ENCODE measurements around the gene PTPRD.

Gene PTPRD

DNA sequence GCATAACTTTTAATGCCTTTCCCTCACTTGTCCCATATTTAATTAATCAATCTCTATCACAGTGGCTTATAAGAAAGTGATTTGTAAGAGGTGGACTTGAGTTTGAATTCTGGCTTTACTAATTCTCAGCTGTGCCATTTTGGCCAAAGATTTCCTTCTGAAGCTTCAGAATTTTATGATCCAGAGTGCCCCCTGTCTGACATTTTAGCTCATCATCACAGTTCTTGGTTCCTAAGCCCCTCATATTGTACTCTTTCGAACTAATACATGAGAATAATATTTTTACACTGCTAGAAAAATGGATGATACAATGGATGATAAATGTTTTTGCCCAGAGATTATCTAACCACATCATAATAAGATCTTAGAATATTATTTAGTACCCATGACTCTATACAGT lies 1014.1 kb downstream of the PTPRD start:
- Histone ChIP-seq H3K4me1 (ENCODE audit: control insufficient read depth in 1 of 2, insufficient read depth in 2 of 2, low read length in 2 of 2) (no peaks in the 10 kb centered on the region), H3K4me3 (ENCODE audit: low read depth in 1 of 2, low read length in 2 of 2) (no peak overlapping the region), H3K9ac (ENCODE audit: low read depth in 1 of 2, low read length in 2 of 2) (no peak overlapping the region), H3K27ac (ENCODE audit: low read depth, low read length) (no peak overlapping the region), H3K27me3 (ENCODE audit: control insufficient read depth in 1 of 2, insufficient read depth in 2 of 2, low read length in 2 of 2) (no peaks in the 10 kb centered on the region), H3K9me3 (ENCODE audit: control insufficient read depth in 1 of 2, low read length in 2 of 2) (no peaks in the 10 kb centered on the region), H3K36me3 (ENCODE audit: control insufficient read depth in 1 of 2, insufficient read depth in 2 of 2, low read length in 2 of 2) (no peaks in the 10 kb centered on the region)

DNA sequence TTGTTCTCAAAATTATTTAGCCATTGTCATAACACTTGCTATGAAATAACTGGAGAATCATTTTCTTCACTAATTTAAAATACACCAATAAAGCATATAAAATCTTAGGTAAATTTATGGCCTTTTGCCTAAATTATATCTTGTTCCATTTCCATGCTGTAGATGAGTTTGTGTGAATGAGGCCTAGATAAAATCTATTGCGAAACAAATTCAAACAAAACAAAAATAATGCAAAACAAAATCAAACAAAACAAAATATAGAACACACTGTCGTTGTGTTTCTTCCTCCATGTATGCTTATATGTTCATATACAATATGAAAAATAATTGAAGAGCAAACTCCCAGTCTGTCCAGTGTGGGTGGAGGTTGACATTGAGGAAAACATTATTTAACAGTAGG lies 1020.7 kb downstream of the PTPRD start:
- Histone ChIP-seq H3K9me3 (ENCODE audit: control insufficient read depth in 1 of 2, low read length in 2 of 2) (no peaks in the 10 kb centered on the region), H3K36me3 (ENCODE audit: control insufficient read depth in 1 of 2, insufficient read depth in 2 of 2, low read length in 2 of 2) (no peaks in the 10 kb centered on the region), H3K9ac (ENCODE audit: low read depth in 1 of 2, low read length in 2 of 2) (no peak overlapping the region), H3K27me3 (ENCODE audit: control insufficient read depth in 1 of 2, insufficient read depth in 2 of 2, low read length in 2 of 2) (no peaks in the 10 kb centered on the region), H3K4me3 (ENCODE audit: low read depth in 1 of 2, low read length in 2 of 2) (no peak overlapping the region), H3K4me1 (ENCODE audit: control insufficient read depth in 1 of 2, insufficient read depth in 2 of 2, low read length in 2 of 2) (no peaks in the 10 kb centered on the region), H3K27ac (ENCODE audit: low read depth, low read length) (no peak overlapping the region)

DNA sequence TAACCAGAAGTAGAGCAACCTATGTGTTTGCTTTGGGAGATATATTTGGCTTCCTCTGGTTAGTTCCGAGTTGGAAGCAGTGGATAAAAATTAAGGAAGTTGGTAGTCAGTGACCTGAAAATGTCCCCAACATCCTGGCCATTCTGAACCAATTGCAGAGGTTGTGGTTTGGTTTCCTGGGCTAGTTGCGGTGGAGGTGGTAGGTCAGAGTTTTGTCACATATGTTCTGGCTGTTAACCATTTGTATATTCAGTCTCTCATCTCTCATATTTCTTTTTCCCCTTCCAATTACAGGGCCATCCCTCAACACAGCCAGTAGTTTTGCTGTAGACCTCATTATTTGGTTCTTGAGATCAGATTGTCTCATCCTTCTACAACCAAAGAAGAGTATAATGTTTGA lies 1026.9 kb downstream of the PTPRD start:
- H3K4me1 ChIP-seq (ENCODE audit: control insufficient read depth in 1 of 2, insufficient read depth in 2 of 2, low read length in 2 of 2), result no peaks in the 10 kb centered on the region
- no peaks in the 10 kb centered on the region for H3K36me3 ChIP-seq (ENCODE audit: control insufficient read depth in 1 of 2, insufficient read depth in 2 of 2, low read length in 2 of 2)
- no peaks in the 10 kb centered on the region for H3K27me3 ChIP-seq (ENCODE audit: control insufficient read depth in 1 of 2, insufficient read depth in 2 of 2, low read length in 2 of 2)
- no peak overlapping the region for H3K9ac ChIP-seq (ENCODE audit: low read depth in 1 of 2, low read length in 2 of 2)
- H3K4me3 ChIP-seq (ENCODE audit: low read depth in 1 of 2, low read length in 2 of 2), result no peak overlapping the region
- H3K27ac ChIP-seq (ENCODE audit: low read depth, low read length), result no peak overlapping the region
- H3K9me3 ChIP-seq (ENCODE audit: control insufficient read depth in 1 of 2, low read length in 2 of 2), result no peaks in the 10 kb centered on the region

DNA sequence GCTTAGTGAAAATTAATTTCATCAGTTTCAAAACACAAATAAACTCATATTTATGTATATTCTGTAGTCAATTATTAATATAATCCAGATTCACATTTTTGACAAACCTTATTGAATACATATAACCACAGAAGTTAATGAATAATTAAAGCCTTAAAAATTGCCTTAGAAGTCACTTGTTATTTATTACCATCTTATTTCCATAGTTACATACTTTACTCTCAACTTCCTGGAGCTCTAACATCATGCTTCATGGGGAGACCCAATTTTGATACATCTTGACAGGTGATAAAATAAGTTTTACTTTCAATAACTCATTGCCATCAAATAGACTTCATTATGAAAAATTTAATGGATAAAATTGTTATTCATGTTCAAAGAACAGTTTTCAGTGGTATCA lies 1038.7 kb downstream of the PTPRD start:
- Histone ChIP-seq H3K4me1 (ENCODE audit: control insufficient read depth in 1 of 2, insufficient read depth in 2 of 2, low read length in 2 of 2) (no peaks in the 10 kb centered on the region), H3K9me3 (ENCODE audit: control insufficient read depth in 1 of 2, low read length in 2 of 2) (no peaks in the 10 kb centered on the region), H3K9ac (ENCODE audit: low read depth in 1 of 2, low read length in 2 of 2) (no peak overlapping the region), H3K27me3 (ENCODE audit: control insufficient read depth in 1 of 2, insufficient read depth in 2 of 2, low read length in 2 of 2) (no peaks in the 10 kb centered on the region), H3K36me3 (ENCODE audit: control insufficient read depth in 1 of 2, insufficient read depth in 2 of 2, low read length in 2 of 2) (no peaks in the 10 kb centered on the region), H3K4me3 (ENCODE audit: low read depth in 1 of 2, low read length in 2 of 2) (no peak overlapping the region), H3K27ac (ENCODE audit: low read depth, low read length) (no peak overlapping the region)

DNA sequence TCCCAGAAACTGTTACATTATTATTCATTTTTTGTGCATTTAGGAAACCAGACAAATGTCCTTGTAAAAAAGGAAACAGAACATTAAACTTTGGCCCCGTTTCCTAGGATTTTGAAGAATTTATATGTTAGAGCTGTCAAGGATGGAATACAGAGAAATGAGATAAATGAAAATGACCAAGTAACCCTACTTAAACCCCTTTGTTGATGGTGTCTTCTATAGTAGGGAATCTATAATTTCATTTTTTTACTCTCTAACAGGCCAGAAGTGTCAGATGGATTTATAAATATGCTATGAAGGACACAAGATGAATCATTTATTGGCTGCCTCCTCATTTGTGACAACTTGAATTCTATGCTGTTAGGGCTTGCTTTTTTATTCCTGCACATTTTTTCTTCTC lies 1047.1 kb downstream of the PTPRD start:
- no peaks in the 10 kb centered on the region for H3K9me3 ChIP-seq (ENCODE audit: control insufficient read depth in 1 of 2, low read length in 2 of 2)
- H3K4me1 ChIP-seq (ENCODE audit: control insufficient read depth in 1 of 2, insufficient read depth in 2 of 2, low read length in 2 of 2), result no peaks in the 10 kb centered on the region
- no peaks in the 10 kb centered on the region for H3K27me3 ChIP-seq (ENCODE audit: control insufficient read depth in 1 of 2, insufficient read depth in 2 of 2, low read length in 2 of 2)
- no peak overlapping the region for H3K27ac ChIP-seq (ENCODE audit: low read depth, low read length)
- no peaks in the 10 kb centered on the region for H3K36me3 ChIP-seq (ENCODE audit: control insufficient read depth in 1 of 2, insufficient read depth in 2 of 2, low read length in 2 of 2)
- H3K4me3 ChIP-seq (ENCODE audit: low read depth in 1 of 2, low read length in 2 of 2), result no peak overlapping the region
- no peak overlapping the region for H3K9ac ChIP-seq (ENCODE audit: low read depth in 1 of 2, low read length in 2 of 2)

DNA sequence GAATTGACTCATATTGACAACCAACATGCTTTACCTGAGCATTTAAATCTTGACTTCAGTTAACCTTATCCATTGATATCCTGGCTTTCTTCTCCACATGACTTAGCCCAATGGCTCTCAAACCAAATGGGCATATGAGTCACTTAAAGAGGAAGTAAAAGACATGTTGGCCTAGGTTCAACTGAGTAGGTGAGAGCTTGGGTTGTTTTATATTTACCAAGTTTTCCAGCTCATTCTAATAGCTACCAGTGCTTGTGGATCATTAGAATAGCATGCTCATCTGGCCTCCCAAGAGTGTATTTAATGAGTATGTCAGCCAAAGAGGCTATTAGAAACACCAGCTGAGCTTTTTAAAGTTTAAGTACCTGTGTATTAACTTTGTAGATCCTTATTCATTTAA lies 1049.0 kb downstream of the PTPRD start:
- Histone ChIP-seq H3K4me1 (ENCODE audit: control insufficient read depth in 1 of 2, insufficient read depth in 2 of 2, low read length in 2 of 2) (no peaks in the 10 kb centered on the region), H3K36me3 (ENCODE audit: control insufficient read depth in 1 of 2, insufficient read depth in 2 of 2, low read length in 2 of 2) (no peaks in the 10 kb centered on the region), H3K27ac (ENCODE audit: low read depth, low read length) (no peak overlapping the region), H3K27me3 (ENCODE audit: control insufficient read depth in 1 of 2, insufficient read depth in 2 of 2, low read length in 2 of 2) (no peaks in the 10 kb centered on the region), H3K9me3 (ENCODE audit: control insufficient read depth in 1 of 2, low read length in 2 of 2) (no peaks in the 10 kb centered on the region), H3K9ac (ENCODE audit: low read depth in 1 of 2, low read length in 2 of 2) (no peak overlapping the region), H3K4me3 (ENCODE audit: low read depth in 1 of 2, low read length in 2 of 2) (no peak overlapping the region)

DNA sequence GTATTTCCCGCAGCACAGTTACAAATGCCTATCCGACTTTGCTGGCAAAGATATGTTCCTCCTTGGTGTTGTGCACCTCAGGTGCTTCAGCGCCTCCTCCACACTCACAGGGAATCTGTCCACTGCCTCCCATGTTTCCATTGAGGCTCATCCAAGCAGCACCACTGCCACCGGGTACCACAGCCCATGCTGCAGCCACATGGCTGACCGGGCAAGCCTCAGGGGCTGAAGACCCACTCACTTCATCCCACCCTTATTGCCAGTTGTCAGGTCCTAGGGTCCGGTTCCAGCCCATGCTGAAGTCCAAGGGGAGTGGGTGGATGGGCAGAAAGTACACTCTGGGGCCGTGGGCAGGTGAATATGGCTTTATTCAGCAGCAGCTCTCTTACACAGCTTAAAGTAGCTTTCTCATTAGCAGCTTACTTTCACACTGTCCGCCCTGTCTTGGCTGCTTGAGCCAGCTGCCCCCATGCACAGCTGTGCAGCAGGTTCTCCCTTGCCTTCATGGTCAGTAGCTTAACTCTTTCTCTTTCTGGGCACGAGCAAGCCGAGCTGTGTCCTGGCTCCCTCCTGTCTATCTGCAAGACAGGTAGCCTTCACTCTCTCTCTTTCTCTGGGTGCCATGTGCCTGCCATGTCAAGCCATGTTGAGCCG lies 1052.3 kb downstream of the PTPRD start:
- Histone ChIP-seq H3K4me1 (ENCODE audit: control insufficient read depth in 1 of 2, insufficient read depth in 2 of 2, low read length in 2 of 2) (no peaks in the 10 kb centered on the region), H3K9me3 (ENCODE audit: control insufficient read depth in 1 of 2, low read length in 2 of 2) (no peaks in the 10 kb centered on the region), H3K4me3 (ENCODE audit: low read depth in 1 of 2, low read length in 2 of 2) (no peak overlapping the region), H3K36me3 (ENCODE audit: control insufficient read depth in 1 of 2, insufficient read depth in 2 of 2, low read length in 2 of 2) (no peaks in the 10 kb centered on the region), H3K27ac (ENCODE audit: low read depth, low read length) (no peak overlapping the region), H3K9ac (ENCODE audit: low read depth in 1 of 2, low read length in 2 of 2) (no peak overlapping the region), H3K27me3 (ENCODE audit: control insufficient read depth in 1 of 2, insufficient read depth in 2 of 2, low read length in 2 of 2) (no peaks in the 10 kb centered on the region)

DNA sequence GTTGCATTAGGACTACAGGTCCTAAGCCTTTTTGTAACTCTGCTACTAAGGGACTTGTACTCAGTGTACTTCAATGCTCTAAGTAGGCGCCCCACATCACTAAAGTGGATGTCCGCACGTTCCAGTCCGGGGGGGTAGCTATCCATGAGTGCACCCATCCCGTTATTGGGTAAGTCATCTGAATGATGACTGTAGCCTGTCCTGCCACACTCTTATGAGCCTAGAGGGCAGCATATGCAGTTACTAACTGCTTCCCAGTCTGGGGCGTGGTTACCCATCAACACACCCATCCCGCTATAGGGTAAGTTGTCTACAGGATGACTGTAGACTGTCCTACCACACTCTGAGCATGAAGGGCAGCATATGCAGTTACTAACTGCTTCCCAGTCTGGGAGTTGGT lies 1053.9 kb downstream of the PTPRD start:
- Histone ChIP-seq H3K36me3 (ENCODE audit: control insufficient read depth in 1 of 2, insufficient read depth in 2 of 2, low read length in 2 of 2) (no peaks in the 10 kb centered on the region), H3K9me3 (ENCODE audit: control insufficient read depth in 1 of 2, low read length in 2 of 2) (no peaks in the 10 kb centered on the region), H3K27me3 (ENCODE audit: control insufficient read depth in 1 of 2, insufficient read depth in 2 of 2, low read length in 2 of 2) (no peaks in the 10 kb centered on the region), H3K4me1 (ENCODE audit: control insufficient read depth in 1 of 2, insufficient read depth in 2 of 2, low read length in 2 of 2) (no peaks in the 10 kb centered on the region), H3K27ac (ENCODE audit: low read depth, low read length) (no peak overlapping the region), H3K9ac (ENCODE audit: low read depth in 1 of 2, low read length in 2 of 2) (no peak overlapping the region), H3K4me3 (ENCODE audit: low read depth in 1 of 2, low read length in 2 of 2) (no peak overlapping the region)

DNA sequence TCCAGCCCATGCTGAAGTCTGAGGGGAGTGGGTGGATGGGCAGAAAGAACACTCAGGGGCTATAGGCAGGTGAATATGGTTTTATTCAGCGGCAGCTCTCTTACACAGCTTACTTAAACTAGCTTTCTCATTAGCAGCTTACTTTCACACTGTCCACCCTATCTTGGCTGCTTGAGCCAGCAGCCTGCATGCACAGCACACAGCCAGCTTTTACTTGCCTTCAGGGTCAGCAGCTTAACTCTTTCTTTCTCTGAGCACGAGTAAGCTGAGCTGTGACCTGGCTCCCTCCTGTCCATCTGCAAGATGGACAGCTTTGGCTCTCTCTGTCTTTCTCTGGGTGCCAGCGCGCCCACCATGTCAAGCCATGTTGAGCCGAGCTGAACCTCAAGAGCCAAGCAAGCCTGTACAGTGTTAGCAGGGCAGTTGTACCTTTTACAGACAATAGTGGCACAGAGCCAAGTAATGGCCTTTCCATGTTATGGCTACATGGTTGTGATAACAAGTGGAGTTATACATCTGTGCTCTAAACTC lies 1054.9 kb downstream of the PTPRD start:
- Histone ChIP-seq H3K9me3 (ENCODE audit: control insufficient read depth in 1 of 2, low read length in 2 of 2) (no peaks in the 10 kb centered on the region), H3K36me3 (ENCODE audit: control insufficient read depth in 1 of 2, insufficient read depth in 2 of 2, low read length in 2 of 2) (no peaks in the 10 kb centered on the region), H3K4me1 (ENCODE audit: control insufficient read depth in 1 of 2, insufficient read depth in 2 of 2, low read length in 2 of 2) (no peaks in the 10 kb centered on the region), H3K4me3 (ENCODE audit: low read depth in 1 of 2, low read length in 2 of 2) (no peak overlapping the region), H3K27ac (ENCODE audit: low read depth, low read length) (no peak overlapping the region), H3K27me3 (ENCODE audit: control insufficient read depth in 1 of 2, insufficient read depth in 2 of 2, low read length in 2 of 2) (no peaks in the 10 kb centered on the region), H3K9ac (ENCODE audit: low read depth in 1 of 2, low read length in 2 of 2) (no peak overlapping the region)

DNA sequence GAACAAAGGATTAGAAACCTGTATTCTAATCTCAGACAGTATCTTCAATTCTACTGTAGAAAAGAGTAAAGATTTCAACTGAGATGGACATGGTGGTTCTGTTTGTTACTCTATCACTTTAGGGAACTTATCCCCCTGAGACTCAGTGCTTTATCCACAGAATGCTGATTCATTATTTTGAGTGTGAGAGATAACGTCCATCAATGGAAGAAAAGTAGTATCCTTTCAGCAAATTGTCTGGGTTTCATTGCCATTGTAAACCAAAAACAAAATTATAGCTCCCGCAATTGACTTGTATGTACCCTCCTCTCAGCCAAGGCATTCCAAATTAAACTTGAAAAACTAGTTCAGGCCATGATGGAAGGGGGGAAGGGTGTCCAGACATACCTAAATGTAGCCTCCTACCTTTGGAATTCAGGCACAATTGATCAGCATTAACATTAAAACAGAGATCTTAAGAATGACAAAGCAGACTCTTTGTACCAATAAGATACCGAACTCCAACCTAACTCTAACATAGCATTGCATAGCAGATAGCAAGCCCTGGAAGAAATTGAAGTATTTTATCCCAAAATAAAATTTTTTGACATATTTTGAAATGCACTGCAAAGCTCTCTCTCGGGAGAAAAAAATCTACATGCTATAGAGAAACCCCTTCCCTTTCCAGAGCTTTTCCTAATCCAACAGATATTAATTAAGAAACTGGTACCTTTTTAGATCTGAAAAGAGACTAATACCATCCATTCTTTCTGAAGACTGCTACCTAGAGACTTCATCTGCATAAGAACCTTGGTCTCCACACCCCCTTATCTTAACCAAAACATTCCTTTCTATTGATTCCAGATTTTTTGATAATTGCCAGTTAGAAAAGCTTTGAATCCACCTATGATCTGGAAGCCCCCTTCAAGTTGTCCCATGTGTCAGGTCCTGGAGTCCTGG lies 1055.7 kb downstream of the PTPRD start:
- Histone ChIP-seq H3K27me3 (ENCODE audit: control insufficient read depth in 1 of 2, insufficient read depth in 2 of 2, low read length in 2 of 2) (no peaks in the 10 kb centered on the region), H3K36me3 (ENCODE audit: control insufficient read depth in 1 of 2, insufficient read depth in 2 of 2, low read length in 2 of 2) (no peaks in the 10 kb centered on the region), H3K4me1 (ENCODE audit: control insufficient read depth in 1 of 2, insufficient read depth in 2 of 2, low read length in 2 of 2) (no peaks in the 10 kb centered on the region), H3K27ac (ENCODE audit: low read depth, low read length) (no peak overlapping the region), H3K9ac (ENCODE audit: low read depth in 1 of 2, low read length in 2 of 2) (no peak overlapping the region), H3K9me3 (ENCODE audit: control insufficient read depth in 1 of 2, low read length in 2 of 2) (no peaks in the 10 kb centered on the region), H3K4me3 (ENCODE audit: low read depth in 1 of 2, low read length in 2 of 2) (no peak overlapping the region)
